ENCODE results near the gene RPL35. TPM values are rescaled to one million over a fixed set of nuclear protein-coding genes. Genes with fewer than 3 reads are reported as not detected.

RPL35 gene
- total RNA-seq, 1 experiment from 2014 or later, result 736 TPM

DNA sequence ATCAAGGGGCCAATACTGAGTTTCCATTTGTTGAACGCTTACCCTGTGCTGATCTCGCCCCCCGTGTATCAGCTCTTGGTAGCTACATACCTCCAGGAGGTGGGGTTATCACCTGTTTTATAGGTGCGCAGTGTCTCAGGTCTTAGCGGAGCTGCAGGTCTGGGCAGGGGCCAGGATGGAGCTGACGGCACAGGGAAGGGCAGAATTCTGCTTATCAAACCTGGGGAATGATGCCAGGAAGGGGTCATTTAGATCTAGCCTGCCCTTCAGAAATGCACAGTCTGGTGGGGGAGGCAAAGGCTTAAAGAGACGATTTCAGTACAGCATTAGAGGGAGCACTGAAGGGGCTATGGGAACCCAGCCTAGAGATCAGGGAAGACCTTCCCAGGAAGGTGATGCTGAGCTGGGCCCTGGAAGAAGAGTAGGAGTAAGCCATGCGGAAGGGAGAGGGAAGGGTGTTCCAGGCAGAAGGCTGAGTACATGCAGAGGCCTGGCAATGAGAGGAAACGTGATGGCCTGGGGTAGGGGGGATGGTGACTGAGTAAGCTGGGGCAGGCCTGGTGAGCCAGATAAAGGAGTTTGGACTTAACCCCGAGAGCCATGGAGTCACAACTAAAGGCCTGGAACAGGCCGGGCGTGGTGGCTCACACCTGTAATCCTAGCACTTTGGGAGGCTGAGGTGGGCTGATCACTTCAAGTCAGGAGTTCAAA lies 53.4 kb downstream of the RPL35 start:
- DNase-seq, result no peak
- intact Hi-C loops (cut with micrococcal nuclease; ENCODE audit: unreplicated experiment), result no loop called here
- H3K27ac Mint-ChIP-seq (ENCODE audit: unreplicated experiment), result no peak overlapping the region

More for the DNA sequence above, 53.4 kb downstream of the RPL35 start:
- no TSS peak for BruUV-seq (replicated peaks)
- Mint-ChIP-seq H3K9me3 (ENCODE audit: low read depth, unreplicated experiment) (no peaks in the 10 kb centered on the region), H3K4me1 (ENCODE audit: low read depth, unreplicated experiment) (peaks cover 25% of the 10 kb centered on the region), H3K4me3 (ENCODE audit: low read depth, unreplicated experiment) (no peak overlapping the region), H3K27me3 (ENCODE audit: unreplicated experiment) (no peaks in the 10 kb centered on the region), H3K36me3 (ENCODE audit: insufficient read depth, unreplicated experiment) (no peaks in the 10 kb centered on the region)
- CTCF ChIA-PET, result interaction anchor here (0.7 kb wide), 1 partner anchor 22 kb away, joined by 3 read pairs; no protein-coding TSS in a partner anchor
- TF ChIP-seq, protein P1, sequence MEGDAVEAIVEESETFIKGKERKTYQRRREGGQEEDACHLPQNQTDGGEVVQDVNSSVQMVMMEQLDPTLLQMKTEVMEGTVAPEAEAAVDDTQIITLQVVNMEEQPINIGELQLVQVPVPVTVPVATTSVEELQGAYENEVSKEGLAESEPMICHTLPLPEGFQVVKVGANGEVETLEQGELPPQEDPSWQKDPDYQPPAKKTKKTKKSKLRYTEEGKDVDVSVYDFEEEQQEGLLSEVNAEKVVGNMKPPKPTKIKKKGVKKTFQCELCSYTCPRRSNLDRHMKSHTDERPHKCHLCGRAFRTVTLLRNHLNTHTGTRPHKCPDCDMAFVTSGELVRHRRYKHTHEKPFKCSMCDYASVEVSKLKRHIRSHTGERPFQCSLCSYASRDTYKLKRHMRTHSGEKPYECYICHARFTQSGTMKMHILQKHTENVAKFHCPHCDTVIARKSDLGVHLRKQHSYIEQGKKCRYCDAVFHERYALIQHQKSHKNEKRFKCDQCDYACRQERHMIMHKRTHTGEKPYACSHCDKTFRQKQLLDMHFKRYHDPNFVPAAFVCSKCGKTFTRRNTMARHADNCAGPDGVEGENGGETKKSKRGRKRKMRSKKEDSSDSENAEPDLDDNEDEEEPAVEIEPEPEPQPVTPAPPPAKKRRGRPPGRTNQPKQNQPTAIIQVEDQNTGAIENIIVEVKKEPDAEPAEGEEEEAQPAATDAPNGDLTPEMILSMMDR (IDR thresholded peaks at IDR 0.05; ENCODE audit: unreplicated experiment), result no peak

Other genes with a start within 250 kb of the RPL35 start
- gene NR6A1, start 90.6 kb downstream of the RPL35 start, total RNA-seq (2022), result 5.9 and 6.7 TPM in 2 replicates
- gene OLFML2A, start 84.8 kb downstream of the RPL35 start, total RNA-seq (2022), result 0.88 and 0.99 TPM in 2 replicates
- not detected in 2 replicates for gene WDR38, start 8.5 kb downstream of the RPL35 start, total RNA-seq (2022)
- gene ARPC5L, start 173 bp upstream of the RPL35 start, total RNA-seq (2022), result 33.2 and 38.2 TPM in 2 replicates
- gene GOLGA1, start 79.1 kb upstream of the RPL35 start, total RNA-seq (2022), result 13.4 and 14.6 TPM in 2 replicates

Data from Calu3 (cell line).